ENCODE data around the gene MSANTD1.

Gene MSANTD1

DNA sequence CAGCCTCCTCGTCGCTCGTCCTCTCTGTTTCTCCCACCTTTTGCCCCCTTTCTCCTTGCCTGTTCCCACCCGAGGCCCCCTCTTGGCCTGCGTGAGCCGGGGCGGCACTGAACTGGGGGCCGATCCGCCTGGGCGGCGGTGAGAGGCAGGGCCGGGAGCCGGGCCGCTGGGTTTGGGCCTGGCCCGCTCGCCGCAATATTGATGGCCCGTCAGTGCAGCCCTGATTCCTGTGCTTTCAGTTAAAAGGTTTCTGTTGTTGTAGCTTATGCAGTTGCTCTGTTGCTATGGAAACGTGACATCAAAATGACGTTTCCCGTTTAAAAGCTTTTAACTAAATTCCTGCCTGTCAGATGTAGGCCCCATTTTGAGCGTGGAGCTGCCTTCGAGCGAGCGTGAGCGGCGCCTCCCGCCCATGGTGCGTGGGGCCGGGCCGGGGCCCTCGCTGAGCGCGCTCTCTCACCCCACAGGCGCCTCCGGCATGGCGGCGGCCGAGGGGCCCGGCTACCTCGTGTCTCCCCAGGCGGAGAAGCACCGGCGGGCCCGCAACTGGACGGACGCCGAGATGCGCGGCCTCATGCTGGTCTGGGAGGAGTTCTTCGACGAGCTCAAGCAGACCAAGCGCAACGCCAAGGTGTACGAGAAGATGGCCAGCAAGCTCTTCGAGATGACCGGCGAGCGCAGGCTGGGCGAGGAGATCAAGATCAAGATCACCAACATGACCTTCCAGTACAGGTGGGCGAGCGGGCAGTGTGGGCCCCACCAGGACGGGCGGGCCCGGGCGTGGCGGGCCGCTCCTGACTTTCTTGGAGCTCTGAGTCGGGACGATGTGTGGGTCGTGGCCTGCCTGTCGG, at the start of gene MSANTD1:
MSANTD1 (plus strand) TSS at position 349 of the 851 bp plus-strand sequence; CDS start at position 413, 64 bp downstream.
- DNase-seq: no peak

DNA sequence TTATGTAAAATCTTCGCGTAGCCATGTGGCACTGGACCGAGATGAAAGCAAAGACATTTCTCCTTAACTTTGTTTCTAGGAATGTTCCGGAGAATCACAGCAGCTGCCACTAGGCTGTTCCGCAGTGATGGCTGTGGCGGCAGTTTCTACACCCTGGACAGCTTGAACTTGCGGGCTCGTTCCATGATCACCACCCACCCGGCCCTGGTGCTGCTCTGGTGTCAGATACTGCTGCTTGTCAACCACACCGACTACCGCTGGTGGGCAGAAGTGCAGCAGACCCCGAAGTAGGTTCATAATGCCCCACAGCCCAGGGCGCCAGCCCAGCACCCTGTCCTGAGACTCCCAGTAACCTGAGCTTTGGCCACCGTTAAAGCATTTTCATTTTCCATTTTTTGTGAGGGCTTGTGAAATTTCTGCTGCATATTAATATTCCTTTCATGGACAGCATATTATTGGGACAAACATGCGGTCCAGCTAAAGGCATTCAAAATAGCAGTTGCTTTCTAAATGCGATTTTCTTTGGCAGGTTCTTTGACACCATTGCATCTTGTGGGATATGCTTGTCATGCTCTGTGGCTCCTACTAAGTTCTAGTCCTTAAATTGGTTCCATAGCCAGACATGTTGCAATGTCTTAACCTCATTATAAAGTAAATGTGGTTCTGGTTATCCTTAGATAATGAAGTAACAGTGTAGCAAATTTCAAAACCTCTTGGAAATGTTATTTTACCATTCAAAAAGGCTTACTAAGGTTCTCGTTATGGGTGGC, 49.1 kb upstream of the MSANTD1 start:
- no peak for DNase-seq

DNA sequence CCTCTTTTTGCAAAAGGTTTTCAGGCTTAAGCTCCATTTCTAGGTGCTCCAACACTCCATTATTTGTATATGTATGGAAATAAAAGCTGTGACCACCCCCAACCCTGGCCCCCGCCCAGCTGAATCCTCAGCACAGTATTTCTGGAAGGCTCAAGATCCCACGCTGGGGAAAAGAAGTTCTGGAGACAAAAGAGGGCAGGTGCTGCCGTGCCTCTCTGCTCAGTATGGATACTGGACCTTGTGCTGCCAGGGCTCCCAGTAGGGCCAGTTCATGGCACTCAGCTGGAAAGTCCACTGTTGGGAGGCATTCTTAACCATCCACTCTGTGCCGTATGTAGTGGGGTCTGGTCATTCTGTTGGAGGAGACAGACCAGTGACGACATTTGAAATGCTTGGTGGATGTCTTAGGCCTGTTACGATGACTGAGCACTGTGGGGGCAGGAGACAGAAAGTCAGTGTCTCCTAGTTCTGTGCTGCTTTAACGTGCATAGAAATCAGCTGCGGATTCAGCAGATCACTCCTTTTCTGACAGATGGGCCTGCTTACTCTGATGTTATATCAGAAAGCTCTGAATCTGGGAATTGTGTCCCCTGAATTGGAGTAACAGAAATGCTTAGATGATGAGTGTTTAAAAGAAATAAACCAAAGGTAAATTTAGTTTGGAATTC, 48.4 kb upstream of the MSANTD1 start:
- no peak for DNase-seq

DNA sequence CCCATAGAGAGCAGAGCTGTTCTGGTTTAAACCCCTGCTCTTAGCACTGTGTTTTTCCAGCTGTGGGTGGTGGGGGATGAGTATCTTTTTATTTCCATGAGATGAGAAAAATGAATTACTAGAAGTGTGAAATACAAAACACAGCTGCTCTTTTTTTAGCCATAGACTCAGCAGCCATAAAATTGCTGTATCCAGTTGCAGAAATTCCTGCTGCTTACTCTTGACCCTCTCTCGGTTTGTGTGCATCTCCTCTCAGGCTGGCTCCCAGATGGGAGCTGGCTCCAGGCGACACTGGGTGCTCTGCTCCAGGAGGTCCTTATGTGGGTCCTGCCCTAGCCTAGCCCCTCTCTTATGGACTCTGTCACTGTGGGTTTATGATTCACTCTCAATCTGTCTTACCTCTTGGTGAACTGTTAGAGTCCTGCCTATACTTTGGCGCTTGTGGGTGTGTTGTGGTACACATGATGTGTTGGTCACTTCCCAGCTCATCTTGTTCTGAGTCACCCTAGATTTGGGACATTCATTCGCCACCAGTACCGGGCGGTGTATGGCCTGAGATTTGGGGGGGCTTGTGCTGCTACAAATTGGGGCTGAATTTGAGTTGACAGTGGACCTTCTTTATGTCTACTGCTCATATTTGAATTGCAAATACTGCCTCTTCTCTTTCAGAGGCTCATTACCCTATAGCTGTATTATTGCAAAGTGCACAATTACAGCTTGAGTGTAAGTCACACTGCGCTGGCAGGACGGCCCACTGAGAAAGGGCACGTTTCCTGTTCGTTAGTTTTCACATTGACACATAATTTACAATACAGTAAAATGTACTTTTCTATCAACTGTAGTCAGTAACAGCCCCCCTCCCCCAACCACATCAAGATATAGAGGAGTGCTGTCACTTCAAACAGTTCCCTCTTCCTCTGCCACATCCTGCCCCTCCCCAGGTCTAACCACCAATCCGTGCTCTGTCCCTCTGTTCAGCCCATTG, 46.9 kb upstream of the MSANTD1 start:
- DNase-seq: no peak

DNA sequence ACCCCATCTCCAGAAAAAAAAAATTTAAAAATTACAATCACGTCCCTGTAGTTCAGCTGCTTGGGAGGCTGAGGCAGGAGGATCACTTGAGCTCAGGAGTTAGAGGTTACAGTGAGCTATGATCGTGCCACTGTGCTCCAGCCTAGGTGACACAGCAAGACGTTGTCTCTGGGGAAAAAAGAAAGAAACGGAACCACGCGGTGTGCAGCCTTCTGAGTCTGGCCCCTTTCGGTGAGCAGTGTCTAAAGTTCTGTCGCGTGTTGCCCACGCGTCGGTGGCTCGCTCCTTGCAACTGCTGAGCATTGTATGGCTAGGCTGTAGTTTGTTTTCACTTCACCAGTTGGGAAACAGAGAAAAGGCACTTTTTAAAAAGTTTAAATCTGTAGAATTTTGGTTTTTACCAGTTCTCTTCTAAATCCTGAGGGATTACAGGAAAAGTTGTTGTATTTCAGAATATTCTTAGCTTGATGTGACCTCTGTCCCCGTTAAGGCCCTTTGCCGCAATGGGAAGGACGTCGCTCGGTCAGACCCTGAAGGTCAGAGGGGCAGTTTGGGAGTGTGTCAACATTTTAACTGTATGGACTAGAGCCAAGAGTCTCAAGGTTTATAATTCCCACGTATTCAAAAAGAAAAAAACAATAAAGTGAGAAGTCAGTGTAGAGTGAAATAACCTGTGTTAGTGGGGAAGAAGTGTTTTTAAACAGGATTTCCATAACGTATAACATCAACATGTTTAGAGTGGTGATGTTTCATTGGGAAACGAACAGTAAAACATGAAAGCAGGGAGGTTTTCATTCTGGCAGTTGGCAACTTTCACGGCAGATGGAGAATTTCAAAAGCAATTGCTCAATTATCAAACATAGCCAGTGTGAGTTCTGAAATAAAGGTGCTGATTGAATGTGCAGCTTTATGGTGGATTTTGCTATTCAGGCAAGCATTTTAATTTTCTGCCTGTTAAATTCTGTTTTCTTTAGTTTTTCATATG, 45.8 kb upstream of the MSANTD1 start:
- DNase-seq: no peak

DNA sequence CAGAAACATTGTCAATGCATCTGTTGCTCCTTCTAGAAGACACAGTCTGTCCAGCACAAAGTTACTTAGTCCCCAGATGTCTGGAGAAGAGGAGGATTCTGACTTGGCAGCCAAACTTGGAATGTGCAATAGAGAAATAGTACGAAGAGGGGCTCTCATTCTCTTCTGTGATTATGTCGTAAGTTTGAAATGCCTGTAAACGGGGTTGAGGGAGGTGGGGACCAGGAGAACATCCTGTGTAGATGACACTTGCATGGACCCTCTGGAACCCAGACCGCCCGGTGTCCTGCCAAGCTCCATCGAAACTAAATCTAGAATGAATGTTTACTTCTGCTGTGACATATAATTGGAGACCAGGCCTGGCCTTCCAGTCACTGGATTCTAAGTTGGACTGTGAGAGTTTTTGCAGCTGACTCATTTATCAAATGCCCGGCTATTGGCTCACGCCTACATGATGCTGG, 45.0 kb upstream of the MSANTD1 start:
- DNase-seq: no peak

DNA sequence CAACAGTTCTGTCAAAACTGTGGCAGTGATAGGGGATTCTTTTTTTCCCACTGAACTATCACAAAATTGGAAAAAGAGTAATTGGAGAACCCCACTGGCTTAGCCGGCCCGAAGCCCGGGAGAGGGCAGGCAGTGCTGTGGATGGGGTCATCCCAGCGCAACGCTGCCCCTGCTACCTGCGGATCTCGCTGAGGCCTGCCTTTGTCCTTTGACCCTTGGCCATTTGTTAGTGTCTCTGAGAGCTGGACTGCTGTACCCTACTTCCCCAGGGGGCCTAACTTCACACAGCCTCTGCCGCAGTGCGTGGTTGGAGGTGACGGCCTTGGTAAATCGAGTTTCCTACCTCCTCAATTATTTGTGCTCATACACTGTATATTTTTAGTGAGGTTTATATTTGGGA, 43.0 kb upstream of the MSANTD1 start:
- DNase-seq: no peak

DNA sequence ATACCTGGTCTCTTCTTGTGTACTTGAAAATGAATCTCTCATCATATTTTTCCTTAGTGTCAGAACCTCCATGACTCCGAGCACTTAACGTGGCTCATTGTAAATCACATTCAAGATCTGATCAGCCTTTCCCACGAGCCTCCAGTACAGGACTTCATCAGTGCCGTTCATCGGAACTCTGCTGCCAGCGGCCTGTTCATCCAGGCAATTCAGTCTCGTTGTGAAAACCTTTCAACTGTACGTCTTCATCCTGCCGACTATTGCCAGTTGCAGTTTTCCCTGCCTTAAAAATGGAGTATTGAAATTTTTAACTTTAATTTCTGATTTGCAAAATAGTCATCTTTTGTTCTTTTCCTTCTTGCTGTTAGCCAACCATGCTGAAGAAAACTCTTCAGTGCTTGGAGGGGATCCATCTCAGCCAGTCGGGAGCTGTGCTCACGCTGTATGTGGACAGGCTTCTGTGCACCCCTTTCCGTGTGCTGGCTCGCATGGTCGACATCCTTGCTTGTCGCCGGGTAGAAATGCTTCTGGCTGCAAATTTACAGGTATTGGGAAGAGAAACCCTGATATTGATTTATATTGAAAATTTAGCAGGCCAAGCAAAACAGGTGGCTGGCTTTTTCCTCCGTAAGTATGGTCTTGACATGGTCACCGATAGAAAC, 42.4 kb upstream of the MSANTD1 start:
- DNase-seq: no peak

DNA sequence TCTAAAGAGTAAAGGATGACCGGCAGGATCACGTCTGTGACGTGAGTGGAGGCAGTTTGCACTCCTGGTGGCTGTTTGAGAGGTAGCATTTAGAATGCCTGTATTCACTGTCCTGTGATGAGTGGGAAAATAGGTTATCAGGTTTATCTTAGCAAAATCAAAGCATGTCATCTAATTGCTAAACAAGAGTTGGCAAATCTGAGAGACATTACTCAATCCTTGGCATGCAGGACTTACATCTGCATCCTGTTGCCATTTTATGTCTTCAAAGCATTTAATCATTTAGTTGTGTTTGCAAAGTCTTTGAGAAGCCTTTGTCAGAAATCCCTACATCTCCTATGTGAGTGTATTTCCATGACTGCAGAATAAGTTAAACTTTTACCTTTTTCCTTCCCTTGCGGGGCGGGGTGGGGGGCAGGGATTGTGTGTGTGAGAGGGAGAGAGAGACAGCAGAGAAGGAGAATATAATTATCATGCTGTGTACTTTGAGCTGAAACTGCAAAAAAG, 41.4 kb upstream of the MSANTD1 start:
- no peak for DNase-seq

DNA sequence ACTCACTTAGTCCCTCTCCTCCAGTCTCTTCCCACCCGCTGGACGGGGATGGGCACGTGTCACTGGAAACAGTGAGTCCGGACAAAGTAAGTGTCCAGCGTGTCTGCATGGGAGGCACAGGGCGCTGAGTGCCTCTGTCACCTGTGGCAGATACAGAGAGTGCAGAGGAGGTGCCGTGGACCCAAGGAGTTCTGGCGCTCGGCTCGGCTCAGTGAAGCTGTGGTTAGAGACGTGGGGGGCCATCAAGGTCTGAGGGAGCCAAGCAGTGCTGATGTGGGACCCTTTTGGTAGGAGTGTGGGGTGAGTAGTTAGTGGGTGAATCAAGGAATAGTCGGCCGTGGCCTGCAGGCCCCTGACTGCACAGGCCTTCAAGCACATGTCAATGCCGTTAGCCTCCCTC, 40.1 kb upstream of the MSANTD1 start:
- no peak for DNase-seq

DNA sequence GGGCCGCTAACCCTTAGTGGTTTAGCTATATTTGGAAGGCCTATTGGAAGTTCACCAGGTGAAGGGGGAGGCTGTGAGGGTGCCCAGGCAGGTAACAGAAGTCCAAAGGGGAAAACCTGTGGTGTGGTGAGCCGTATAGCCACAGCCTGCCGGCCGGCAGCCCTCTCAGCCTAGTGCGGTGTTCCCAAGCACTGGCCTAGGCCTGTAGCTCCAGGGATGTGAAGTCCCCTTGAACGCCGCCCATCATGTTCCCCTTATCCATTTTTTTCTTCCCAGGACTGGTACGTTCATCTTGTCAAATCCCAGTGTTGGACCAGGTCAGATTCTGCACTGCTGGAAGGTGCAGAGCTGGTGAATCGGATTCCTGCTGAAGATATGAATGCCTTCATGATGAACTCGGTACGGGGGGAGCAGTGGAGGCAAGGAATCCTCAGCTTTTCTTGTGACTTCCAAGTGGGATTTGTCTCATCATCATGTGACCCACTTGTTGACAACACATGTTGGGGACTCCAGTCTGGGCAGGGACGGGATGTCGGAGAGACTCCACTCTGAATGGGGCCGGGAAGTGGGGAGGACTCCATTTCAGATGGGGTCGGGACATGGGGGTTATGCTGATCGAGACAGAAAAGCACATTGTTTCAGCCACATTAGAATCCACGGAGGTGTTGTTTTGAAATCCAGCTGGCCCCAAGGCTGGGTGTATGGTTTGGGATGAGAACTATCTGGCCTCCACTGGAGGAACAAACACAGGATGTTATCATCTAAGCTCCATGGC, 39.2 kb upstream of the MSANTD1 start:
- DNase-seq: no peak

DNA sequence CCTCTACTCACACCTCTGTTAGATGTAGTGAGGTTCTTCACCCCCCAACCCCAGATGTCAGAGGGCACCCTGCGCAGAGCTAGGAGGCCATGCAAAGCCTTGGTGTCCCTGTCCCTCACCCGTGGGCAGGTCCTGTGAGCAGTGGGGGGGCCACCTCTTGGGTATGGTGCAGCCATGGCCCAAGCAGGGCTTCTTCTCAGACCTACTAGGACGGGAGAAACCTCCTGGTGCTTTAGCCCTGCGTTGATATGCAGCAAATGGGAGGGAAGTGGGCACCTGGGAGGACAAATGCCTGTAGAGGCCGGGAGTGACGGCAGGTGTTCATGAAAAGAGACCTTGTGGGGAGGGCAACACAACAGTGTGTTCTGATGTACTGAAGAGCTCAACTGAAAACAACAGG, 38.5 kb upstream of the MSANTD1 start:
- no peak for DNase-seq

DNA sequence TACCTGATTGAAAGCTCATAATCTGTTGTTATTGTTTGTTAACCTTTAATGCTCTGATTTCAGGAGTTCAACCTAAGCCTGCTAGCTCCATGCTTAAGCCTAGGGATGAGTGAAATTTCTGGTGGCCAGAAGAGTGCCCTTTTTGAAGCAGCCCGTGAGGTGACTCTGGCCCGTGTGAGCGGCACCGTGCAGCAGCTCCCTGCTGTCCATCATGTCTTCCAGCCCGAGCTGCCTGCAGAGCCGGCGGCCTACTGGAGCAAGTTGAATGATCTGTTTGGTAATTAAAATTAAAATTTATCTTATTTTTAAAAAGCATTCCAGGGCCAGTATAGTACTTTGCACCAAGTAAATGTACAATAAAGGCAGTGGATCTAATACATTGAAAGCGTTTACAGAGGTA, 37.1 kb upstream of the MSANTD1 start:
- no peak for DNase-seq

DNA sequence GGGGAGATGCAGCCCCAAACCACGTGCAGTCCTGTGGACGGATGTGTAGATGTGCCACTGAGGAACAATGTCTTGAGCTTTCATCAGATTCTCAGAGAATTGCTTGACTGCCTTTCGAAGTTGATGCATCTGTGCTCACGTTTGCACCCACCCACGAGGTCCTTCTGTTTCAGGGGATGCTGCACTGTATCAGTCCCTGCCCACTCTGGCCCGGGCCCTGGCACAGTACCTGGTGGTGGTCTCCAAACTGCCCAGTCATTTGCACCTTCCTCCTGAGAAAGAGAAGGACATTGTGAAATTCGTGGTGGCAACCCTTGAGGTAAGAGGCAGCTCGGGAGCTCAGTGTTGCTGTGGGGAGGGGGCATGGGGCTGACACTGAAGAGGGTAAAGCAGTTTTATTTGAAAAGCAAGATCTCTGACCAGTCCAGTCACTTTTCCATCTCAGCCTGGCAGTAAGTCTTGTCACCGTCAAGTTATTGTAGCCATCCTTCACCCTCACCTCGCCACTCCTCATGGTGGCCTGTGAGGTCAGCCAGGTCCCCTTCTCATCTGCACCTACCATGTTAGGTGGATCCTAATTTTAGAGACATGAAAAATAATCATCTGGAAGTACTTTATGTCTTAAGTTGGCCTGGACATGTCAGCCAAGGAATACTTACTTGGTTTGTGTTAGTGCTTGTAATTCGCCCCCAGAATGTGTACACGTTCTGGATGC, 36.4 kb upstream of the MSANTD1 start:
- no peak for DNase-seq

DNA sequence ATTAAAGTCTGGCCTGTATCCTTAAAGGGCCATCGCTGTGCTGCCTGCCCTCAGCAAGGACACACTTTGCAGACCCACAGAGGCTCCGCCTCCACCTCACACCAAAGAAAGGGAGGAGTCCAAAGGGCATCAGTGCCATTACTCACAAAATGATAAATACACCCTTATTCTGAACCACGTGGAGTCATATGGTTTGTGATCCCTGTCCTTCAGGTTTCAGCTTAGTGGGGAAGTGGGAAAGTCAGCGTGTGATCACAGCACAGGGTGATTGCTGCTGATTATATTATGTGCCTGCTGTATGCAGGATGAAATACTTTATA, 35.9 kb upstream of the MSANTD1 start:
- DNase-seq: no peak

DNA sequence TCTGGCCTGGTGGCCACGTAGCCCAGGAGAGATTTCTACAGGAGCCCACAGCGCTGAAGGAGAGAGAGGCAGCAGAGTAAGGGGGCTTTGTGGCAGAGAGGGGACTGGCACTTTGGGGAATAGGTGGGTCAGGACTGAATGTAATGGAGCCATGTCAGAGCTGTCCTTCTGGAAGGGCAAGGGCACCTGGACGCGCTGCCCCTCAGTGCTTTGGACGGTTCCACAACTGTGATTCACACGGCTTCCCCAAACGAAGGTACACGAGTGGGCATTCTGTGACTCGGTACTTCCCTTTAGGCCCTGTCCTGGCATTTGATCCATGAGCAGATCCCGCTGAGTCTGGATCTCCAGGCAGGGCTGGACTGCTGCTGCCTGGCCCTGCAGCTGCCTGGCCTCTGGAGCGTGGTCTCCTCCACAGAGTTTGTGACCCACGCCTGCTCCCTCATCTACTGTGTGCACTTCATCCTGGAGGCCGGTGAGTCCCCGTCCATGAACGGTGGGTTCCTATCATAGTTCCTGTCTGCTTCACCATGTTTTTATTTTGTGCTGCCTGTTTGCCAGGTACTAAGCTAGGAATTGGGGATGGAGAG, 35.2 kb upstream of the MSANTD1 start:
- no peak for DNase-seq

DNA sequence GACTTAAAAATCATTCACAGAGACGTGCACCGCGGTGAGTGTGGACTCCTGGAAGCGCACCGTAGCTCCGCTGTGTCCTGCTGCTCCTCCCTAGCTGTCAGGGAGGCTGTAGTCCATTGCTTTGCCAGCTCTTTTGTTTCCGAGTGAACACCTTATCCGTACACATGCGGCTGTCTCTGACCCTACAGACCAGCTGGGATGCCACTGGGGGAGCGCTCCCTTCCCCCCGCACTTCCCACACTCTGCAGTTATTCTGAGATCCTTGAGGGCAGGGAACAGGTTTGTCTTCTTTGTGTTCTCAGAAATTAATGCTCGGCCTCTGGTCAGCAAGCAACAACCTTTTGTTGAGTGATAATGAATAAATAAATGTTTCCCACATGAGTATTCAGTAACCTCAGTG, 33.7 kb upstream of the MSANTD1 start:
- DNase-seq: no peak

DNA sequence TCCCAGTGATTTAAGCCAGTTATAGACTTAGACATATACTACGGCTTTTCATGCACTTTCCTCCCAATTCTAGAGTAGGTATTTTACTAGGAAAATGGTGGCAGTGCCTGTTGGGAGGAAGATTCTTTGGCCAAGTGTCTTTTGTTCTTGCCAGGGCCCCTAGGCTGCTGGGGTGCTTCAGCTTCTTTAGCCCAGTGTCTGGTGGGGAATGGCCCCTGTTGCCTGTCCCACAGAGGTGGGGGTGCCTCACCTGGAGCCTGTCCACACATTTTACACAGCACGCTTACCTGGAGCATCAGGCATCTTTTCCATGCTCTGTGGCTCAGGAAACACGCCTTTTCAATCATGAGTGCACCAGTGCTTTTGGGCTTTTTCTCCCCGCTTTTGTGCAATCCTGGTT, 33.2 kb upstream of the MSANTD1 start:
- DNase-seq: no peak

DNA sequence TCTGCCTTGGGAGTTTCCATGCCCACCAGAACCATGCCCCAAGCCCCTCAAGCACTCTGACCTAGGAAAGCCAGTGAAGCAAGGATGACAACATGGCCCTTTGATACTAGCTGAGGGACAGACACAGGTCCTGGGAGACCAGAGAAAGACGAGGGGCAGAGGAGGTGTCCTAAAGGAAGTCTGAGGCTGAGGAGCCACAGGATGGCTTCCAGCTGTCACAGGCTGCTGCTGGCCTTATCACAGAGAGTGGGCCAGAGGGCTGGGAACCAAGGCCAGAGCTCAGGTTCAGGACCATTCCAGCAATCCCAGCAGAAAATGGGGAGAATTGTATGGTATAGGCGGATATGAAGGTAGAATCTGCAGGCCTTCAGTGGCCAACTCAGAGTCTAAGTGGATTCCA, 31.7 kb upstream of the MSANTD1 start:
- DNase-seq: no peak
